GM21737 (cell line): Measurements from ENCODE around the gene MAPK1IP1L.
"Not testable (repeated sequence)": the region's sequence is repeated elsewhere in the genome, so short reads cannot be mapped to it uniquely, and the experiment has no call there.

ENCODE experiments used
- ATAC-seq: cut with Tn5 transposase; IDR thresholded peaks from one replicate; pipeline ENCODE4 v1.9.1; 2021; ENCODE audit warnings: mild to moderate bottlenecking, moderate library complexity; ENCODE audit not compliant: unreplicated experiment

MAPK1IP1L gene

GRCh38 chr14:55051423-55052268 is at the start of gene MAPK1IP1L:
Gene MAPK1IP1L (plus strand): TSS chr14:55051647. CDS start chr14:55061684, 10,037 bp downstream.
- ATAC-seq: peak; percentile 92

GRCh38 chr14:55005071-55005470 is 46.4 kb upstream of the MAPK1IP1L start:
- no peak for ATAC-seq

GRCh38 chr14:55015006-55015405 is 36.4 kb upstream of the MAPK1IP1L start:
- no peak for ATAC-seq

GRCh38 chr14:55019968-55020554 is 31.4 kb upstream of the MAPK1IP1L start:
- ATAC-seq: no peak

- ATAC-seq: not testable (repeated sequence)
These were observed 27.1 kb upstream of the MAPK1IP1L start for GRCh38 chr14:55024365-55024764.

GRCh38 chr14:55025948-55026347 is 25.5 kb upstream of the MAPK1IP1L start:
- no peak for ATAC-seq

- ATAC-seq: no peak
These were observed 25.0 kb upstream of the MAPK1IP1L start for GRCh38 chr14:55026441-55026792.

- peak; percentile 92 for ATAC-seq
These were observed 24.5 kb upstream of the MAPK1IP1L start, which contains the start of the genes SOCS4 and WDHD1 for GRCh38 chr14:55026793-55027561. Gene SOCS4 (plus strand): TSS chr14:55027236. CDS start chr14:55043042, 15,806 bp downstream. Gene WDHD1 (minus strand): TSS chr14:55027099. CDS start chr14:55026787, 312 bp downstream.

- no peak for ATAC-seq
These were observed 23.4 kb upstream of the MAPK1IP1L start for GRCh38 chr14:55028066-55028465.

- no peak for ATAC-seq
These were observed 23.0 kb upstream of the MAPK1IP1L start for GRCh38 chr14:55028476-55028875.

GRCh38 chr14:55031190-55031589 is 20.3 kb upstream of the MAPK1IP1L start:
- no peak for ATAC-seq

- not testable (repeated sequence) for ATAC-seq
These were observed 13.5 kb upstream of the MAPK1IP1L start for GRCh38 chr14:55037995-55038394.

- ATAC-seq: no peak
These were observed 12.7 kb upstream of the MAPK1IP1L start for GRCh38 chr14:55038708-55039107.

GRCh38 chr14:55043528-55043927 is 7.9 kb upstream of the MAPK1IP1L start:
- no peak for ATAC-seq

GRCh38 chr14:55045087-55045486 is 6.4 kb upstream of the MAPK1IP1L start:
- ATAC-seq: no peak

- no peak for ATAC-seq
These were observed 4.0 kb upstream of the MAPK1IP1L start for GRCh38 chr14:55047301-55048053.

GRCh38 chr14:55048900-55049436 is 2.5 kb upstream of the MAPK1IP1L start:
- no peak for ATAC-seq

GRCh38 chr14:55051165-55051422 is 353 bp upstream of the MAPK1IP1L start:
- no peak for ATAC-seq

GRCh38 chr14:55052269-55052930 is 953 bp downstream of the MAPK1IP1L start:
- ATAC-seq: no peak

GRCh38 chr14:55053018-55053417 is 1.6 kb downstream of the MAPK1IP1L start:
- no peak for ATAC-seq
